Measurements from ENCODE around the gene CLTCL1.

DNA sequence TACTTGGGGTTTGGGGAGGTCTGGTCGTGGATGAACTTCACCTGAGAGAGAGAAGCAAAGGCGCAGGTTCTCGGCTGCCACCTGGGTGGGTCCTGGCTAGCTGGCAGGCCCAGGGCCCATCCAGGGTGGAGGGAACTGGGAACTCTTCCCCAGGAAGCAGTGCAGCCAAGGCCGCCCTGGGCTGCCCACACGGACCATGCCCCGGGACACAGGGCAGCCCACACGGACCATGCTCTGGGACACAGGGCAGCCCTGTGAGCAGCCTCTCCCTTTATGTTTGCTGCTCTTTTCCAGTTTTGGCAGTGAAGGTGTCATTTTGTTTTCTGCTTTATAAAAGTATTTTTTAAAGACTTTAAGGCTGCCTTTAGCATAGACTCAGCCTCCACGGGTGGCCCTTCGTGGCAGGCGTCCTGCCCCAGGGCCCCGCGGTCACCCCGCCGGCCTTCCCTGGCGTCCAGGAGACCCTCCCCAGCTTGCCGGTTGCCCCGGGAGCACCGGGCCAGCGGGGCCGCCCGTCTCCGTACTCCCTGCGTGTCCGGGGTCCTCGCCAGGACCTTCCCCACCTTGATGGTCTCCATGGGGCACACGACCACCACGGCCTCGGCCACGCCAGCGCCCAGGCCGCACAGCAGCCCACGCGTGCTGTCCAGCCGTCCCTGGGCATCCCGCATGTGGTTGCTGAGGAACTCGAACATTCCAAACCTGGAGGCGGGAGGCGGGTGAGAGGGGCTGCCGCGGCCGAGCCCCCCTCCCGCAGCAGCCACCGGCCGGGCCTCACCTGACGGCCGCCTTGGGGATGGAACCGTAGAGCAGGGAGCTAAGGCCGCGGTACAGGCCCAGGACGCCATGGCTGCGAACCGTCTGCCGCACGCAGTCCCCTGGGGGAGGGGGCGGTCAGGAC lies 114.1 kb downstream of the CLTCL1 start:
- TF ChIP-seq POLR2A (IDR thresholded peaks at IDR 0.05): no peak
- TF ChIP-seq, protein P1, sequence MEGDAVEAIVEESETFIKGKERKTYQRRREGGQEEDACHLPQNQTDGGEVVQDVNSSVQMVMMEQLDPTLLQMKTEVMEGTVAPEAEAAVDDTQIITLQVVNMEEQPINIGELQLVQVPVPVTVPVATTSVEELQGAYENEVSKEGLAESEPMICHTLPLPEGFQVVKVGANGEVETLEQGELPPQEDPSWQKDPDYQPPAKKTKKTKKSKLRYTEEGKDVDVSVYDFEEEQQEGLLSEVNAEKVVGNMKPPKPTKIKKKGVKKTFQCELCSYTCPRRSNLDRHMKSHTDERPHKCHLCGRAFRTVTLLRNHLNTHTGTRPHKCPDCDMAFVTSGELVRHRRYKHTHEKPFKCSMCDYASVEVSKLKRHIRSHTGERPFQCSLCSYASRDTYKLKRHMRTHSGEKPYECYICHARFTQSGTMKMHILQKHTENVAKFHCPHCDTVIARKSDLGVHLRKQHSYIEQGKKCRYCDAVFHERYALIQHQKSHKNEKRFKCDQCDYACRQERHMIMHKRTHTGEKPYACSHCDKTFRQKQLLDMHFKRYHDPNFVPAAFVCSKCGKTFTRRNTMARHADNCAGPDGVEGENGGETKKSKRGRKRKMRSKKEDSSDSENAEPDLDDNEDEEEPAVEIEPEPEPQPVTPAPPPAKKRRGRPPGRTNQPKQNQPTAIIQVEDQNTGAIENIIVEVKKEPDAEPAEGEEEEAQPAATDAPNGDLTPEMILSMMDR (IDR thresholded peaks at IDR 0.05): no peak

Data from heart left ventricle (tissue), 13 donors.